Neuron (in vitro differentiated cells): ENCODE measurements around the gene PCED1B.
"Not testable (repeated sequence)": the region's sequence is repeated elsewhere in the genome, so short reads cannot be mapped to it uniquely, and the experiment has no call there.

ENCODE experiments used
- H2AFZ ChIP-seq: one replicate; pipeline ENCODE4 v1.6.1; 2013; ENCODE audit warnings: low read depth, mild to moderate bottlenecking, inconsistent platforms, low read length, moderate library complexity
- H3K27me3 ChIP-seq: one replicate; pipeline ENCODE4 v1.6.1; 2013; ENCODE audit warnings: low read length; ENCODE audit not compliant: insufficient read depth
- H3K36me3 ChIP-seq: one replicate; pipeline ENCODE4 v1.6.1; 2013; ENCODE audit warnings: low read length; ENCODE audit not compliant: insufficient read depth
- H3K4me1 ChIP-seq: one replicate; pipeline ENCODE4 v1.6.1; 2013; ENCODE audit warnings: low read length; ENCODE audit not compliant: insufficient read depth
- H3K4me3 ChIP-seq: 2 replicates; pipeline ENCODE4 v1.5.1; 2013; ENCODE audit warnings: mild to moderate bottlenecking, low read length, moderate library complexity
- H3K9me3 ChIP-seq: one replicate; pipeline ENCODE4 v1.6.1; 2013; ENCODE audit warnings: low read length

The PCED1B gene

DNA sequence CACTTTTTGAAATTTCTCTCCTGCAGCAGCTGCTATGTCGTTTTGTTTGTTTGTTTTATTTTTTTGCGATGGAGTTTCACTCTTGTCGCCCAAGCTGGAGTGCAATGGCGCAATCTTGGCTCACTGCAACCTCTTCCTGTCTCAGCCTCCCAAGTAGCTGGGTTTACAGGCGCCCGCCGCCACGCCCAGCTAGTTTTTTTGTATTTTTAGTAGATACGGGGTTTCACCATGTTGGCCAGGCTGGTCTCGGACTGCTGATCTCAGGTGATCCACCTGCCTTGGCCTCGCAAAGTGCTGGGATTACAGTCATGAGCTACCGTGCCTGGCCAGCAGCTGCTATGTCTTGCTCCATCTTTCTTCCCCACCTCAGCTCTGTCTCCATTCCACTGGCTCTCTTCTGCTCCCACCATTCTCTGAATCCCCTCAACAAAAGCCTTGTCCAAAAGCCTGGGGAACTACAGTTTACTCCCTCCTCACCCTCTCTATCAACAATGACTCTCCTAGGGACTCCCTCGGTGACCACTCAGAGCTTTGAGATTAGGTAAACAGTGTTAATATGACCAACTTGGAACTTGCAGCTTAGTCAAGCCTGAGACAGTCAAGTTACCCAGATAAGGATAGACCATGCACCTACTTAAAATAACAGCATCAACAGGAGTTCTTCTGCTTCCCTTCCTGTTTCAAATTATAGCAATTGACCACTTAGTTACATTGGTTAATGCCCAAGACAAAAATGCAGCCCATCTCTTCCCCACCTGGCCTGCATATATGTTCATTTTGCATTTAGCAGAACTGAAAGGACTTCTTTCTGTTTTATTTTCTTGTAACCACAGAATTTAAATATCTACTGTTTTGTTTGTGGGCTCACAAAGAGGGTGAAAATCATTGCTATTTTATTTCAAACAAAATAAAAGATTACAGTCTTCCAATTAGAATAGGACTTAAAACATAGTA, 189.4 kb downstream of the PCED1B start:
- Histone ChIP-seq H2AFZ (no peak overlapping the region), H3K27me3 (no peaks in the 10 kb centered on the region), H3K4me3 (no peak overlapping the region), H3K9me3 (no peaks in the 10 kb centered on the region), H3K4me1 (no peaks in the 10 kb centered on the region), H3K36me3 (no peaks in the 10 kb centered on the region)

DNA sequence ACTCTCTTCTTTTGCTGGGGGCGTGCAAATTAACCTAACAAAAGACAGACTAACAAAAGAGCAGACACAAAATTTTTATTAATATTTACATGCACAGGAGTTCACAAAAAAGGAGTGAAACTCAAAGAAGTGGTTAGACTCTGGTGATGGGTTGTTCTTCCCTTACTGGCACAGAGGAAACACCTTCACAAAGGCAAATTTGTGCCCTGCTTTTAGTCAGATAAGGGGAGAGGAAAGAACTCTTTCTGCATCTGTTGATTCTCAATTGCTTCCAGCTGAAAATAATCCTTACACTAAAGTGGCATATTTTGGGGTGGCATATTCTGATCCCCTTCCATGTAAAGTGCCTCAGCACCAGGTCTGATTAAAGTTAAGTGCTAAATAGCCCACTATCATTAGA, 190.5 kb downstream of the PCED1B start:
- Histone ChIP-seq H3K27me3 (no peaks in the 10 kb centered on the region), H3K4me1 (no peaks in the 10 kb centered on the region), H3K36me3 (no peaks in the 10 kb centered on the region), H2AFZ (no peak overlapping the region), H3K4me3 (no peak overlapping the region), H3K9me3 (no peaks in the 10 kb centered on the region)

DNA sequence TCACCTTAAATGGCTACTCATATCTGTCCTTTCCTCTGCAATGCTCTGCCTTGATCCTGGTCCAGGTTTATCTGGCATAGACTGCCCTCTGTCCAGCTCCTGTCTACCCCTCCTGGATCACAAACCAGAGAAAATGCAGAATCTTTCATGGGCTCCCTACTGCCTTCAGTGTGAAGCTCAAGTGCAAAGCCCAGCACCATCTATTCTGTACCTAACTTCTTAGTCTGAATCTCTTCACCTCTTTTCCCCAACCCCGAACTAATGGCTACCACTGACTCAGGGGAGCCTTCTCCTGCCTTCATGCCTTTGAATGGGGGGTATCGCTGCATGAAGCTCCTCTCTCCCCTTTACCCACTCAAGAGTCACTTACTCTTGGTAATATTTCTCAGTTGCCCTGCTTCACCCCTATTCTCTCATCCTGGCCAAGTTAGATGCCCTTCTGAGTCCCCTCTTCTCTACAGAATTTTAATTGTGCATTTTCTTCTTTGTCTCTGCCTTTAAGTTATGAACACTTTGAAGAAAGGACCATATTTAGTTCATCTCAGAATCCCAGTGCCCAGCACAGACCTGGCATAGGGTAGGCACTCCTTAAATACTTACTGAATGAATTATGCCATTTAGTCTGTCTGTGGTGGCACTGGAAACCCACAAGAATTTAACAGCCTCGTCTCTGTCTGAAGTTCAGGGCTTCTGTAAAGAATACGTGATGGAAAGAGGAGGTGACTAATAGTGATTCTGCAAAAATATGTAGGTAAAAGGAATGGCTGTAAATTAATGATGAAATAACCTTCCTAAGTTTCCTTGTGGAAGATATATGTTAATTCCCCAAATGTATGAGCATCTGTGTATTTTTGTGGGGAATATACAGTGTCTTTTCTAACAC, 191.6 kb downstream of the PCED1B start:
- Histone ChIP-seq H3K27me3 (no peaks in the 10 kb centered on the region), H3K36me3 (no peaks in the 10 kb centered on the region), H3K4me3 (no peak overlapping the region), H3K4me1 (no peaks in the 10 kb centered on the region), H3K9me3 (no peaks in the 10 kb centered on the region), H2AFZ (no peak overlapping the region)

DNA sequence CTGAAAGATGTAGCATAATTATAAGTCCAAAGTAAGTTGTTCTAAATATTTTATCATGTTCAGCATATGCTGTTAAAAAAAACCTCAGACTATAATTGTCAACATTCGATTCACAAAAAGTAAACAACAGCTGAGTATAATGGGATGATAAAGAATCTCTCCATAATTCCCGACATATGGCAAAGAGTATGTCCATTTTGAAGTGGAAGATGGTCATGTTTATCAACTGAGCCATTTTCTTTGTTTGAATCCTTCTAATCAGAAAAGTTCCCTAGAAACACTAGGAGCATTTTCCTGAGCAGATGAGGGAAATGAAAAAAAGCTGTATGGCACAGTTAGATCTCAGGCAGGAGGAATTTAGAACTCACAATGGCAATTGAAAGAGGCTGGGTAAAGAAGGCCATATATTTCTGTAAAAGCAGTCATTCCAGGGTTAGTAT, 192.4 kb downstream of the PCED1B start:
- Histone ChIP-seq H3K4me1 (no peaks in the 10 kb centered on the region), H3K4me3 (no peak overlapping the region), H3K27me3 (no peaks in the 10 kb centered on the region), H3K36me3 (no peaks in the 10 kb centered on the region), H2AFZ (no peak overlapping the region), H3K9me3 (no peaks in the 10 kb centered on the region)

DNA sequence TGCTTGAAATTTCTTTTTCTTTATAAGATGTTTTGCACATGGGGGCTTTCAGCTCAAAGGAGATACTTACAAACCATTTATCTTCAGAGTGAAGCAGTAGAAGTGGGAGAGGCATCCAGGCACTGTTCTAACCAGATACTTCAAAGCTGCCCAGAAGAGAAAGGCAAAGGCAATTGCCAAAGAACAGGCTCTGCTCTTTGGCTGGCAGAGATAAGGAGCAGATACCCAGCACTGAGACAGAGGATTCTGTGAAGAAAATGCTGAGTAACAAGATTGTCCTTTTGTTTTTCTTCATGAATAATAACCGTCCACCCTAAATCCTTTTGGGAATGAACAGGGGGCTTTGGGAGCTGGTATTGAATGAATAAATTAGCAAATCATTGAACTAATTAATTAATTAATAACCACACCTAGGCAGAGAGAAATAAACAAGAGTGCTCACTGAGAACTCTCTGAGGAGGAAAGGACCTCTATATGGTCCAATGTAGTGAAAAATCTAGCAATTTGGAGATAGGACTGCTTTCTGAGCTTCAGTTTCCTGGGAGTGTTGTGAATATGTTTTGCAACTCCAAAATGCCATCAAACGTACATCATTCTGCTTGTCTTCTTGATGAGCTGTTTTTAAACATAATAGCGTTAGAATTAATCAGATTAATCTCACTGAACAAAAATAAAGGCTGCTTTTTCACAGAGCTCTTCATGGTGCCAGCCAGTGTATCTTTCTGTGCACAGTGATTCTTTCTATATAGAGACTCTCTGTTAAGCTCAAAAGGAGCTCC, 193.2 kb downstream of the PCED1B start:
- Histone ChIP-seq H3K4me1 (no peaks in the 10 kb centered on the region), H3K4me3 (no peak overlapping the region), H2AFZ (no peak overlapping the region), H3K36me3 (no peaks in the 10 kb centered on the region), H3K9me3 (no peaks in the 10 kb centered on the region), H3K27me3 (no peaks in the 10 kb centered on the region)

- no peaks in the 10 kb centered on the region for H3K36me3 ChIP-seq
- H3K4me3 ChIP-seq, result no peak overlapping the region
- no peak overlapping the region for H2AFZ ChIP-seq
- no peaks in the 10 kb centered on the region for H3K27me3 ChIP-seq
- H3K4me1 ChIP-seq, result no peaks in the 10 kb centered on the region
- no peaks in the 10 kb centered on the region for H3K9me3 ChIP-seq
Measured at GRCh38 chr12:47273191-47273626, 193.8 kb downstream of the PCED1B start.

- H3K27me3 ChIP-seq, result no peaks in the 10 kb centered on the region
- no peaks in the 10 kb centered on the region for H3K4me1 ChIP-seq
- H3K4me3 ChIP-seq, result no peak overlapping the region
- no peaks in the 10 kb centered on the region for H3K36me3 ChIP-seq
- H2AFZ ChIP-seq, result no peak overlapping the region
- no peaks in the 10 kb centered on the region for H3K9me3 ChIP-seq
Measured at GRCh38 chr12:47274760-47275159, 195.3 kb downstream of the PCED1B start.

DNA sequence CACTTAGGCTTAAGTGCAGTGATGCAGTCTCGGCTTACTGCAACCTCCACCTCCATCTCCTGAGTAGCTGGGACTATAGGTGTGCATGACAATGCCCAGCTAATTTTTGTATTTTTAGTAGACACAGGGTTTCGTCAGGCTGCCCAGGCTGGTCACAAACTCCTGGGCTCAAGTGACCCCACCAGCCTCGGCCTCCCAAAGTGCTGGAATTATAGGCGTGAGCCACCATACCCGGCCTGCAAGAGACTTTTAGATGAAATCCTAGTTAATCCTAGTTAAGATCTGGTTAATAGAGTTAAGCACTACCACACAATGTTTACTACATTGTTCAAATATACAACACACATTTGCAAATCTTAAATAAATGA, 196.8 kb downstream of the PCED1B start:
- no peaks in the 10 kb centered on the region for H3K9me3 ChIP-seq
- no peaks in the 10 kb centered on the region for H3K4me1 ChIP-seq
- no peaks in the 10 kb centered on the region for H3K36me3 ChIP-seq
- H3K4me3 ChIP-seq, result no peak overlapping the region
- no peaks in the 10 kb centered on the region for H3K27me3 ChIP-seq
- H2AFZ ChIP-seq, result no peak overlapping the region

GRCh38 chr12:47276621-47277309, 197.3 kb downstream of the PCED1B start:
- no peaks in the 10 kb centered on the region for H3K36me3 ChIP-seq
- H2AFZ ChIP-seq, result no peak overlapping the region
- no peaks in the 10 kb centered on the region for H3K9me3 ChIP-seq
- H3K4me3 ChIP-seq, result no peak overlapping the region
- no peaks in the 10 kb centered on the region for H3K27me3 ChIP-seq
- no peaks in the 10 kb centered on the region for H3K4me1 ChIP-seq

- no peaks in the 10 kb centered on the region for H3K9me3 ChIP-seq
- H3K27me3 ChIP-seq, result no peaks in the 10 kb centered on the region
- no peak overlapping the region for H3K4me3 ChIP-seq
- no peaks in the 10 kb centered on the region for H3K36me3 ChIP-seq
- H3K4me1 ChIP-seq, result no peaks in the 10 kb centered on the region
- no peak overlapping the region for H2AFZ ChIP-seq
Measured at GRCh38 chr12:47277972-47278448, 198.6 kb downstream of the PCED1B start.

- not testable (repeated sequence) for H3K9me3 ChIP-seq, H3K4me3 ChIP-seq, H3K27me3 ChIP-seq, H3K36me3 ChIP-seq, H3K4me1 ChIP-seq, H2AFZ ChIP-seq
Measured at GRCh38 chr12:47279758-47280157, 200.3 kb downstream of the PCED1B start.

GRCh38 chr12:47280543-47281300, 201.3 kb downstream of the PCED1B start:
- Histone ChIP-seq H3K27me3 (no peaks in the 10 kb centered on the region), H3K9me3 (no peaks in the 10 kb centered on the region), H3K4me1 (no peaks in the 10 kb centered on the region), H3K4me3 (no peak overlapping the region), H2AFZ (no peak overlapping the region), H3K36me3 (no peaks in the 10 kb centered on the region)
